ENCODE measurements around the gene SLC24A4.

The SLC24A4 gene

DNA sequence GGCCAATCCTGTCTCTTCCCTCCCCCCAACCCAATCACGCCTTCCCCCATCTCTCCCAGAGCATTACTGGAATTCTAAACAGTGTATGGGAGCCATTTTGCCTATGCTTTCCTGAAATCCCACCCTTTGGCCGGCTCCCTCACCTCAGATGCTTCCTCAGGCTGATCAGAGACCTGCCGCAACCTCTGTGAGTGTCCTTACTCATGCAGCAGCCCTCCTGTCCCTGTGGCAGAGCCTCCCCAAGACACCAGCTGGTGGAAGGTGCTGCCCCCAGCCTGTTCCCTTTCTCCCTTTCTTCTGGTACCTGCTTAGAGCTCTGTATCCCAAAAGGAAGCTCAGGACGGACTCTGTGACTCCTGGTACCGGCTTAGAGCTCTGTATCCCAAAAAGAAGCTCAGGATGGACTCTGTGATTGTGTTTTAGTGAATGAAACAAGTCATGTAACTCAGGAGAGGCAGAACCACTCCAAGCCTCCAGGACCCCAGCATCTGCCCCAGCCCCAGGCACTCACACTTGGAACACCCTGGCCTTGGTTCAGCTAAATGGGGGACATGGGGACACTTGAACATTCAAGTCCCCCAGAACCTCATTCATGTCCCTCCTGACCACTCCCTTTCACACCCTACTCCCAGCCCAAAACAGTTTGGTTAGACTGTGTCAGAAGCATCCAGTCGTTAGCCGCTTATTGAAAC lies 161.3 kb downstream of the SLC24A4 start:
- no peak for DNase-seq

DNA sequence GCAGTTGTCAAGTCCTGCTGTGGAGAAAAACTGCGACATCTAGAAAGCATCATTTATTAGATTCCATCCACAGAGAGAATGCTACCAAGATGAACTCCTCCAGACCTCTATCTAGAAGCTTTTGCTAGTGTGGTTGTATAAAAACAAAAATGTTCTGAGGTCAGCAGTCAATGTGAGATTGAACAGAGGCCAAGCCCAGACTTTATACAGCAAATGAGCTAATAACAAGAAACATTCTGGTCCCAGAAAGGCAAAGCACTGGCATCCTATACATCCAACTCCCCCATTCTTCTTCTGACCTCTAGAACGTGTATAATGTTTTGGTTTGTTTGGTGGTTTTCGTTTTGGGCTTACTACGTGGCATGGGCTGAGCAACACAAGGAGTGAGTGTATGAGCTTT lies 163.9 kb downstream of the SLC24A4 start:
- DNase-seq: no peak

DNA sequence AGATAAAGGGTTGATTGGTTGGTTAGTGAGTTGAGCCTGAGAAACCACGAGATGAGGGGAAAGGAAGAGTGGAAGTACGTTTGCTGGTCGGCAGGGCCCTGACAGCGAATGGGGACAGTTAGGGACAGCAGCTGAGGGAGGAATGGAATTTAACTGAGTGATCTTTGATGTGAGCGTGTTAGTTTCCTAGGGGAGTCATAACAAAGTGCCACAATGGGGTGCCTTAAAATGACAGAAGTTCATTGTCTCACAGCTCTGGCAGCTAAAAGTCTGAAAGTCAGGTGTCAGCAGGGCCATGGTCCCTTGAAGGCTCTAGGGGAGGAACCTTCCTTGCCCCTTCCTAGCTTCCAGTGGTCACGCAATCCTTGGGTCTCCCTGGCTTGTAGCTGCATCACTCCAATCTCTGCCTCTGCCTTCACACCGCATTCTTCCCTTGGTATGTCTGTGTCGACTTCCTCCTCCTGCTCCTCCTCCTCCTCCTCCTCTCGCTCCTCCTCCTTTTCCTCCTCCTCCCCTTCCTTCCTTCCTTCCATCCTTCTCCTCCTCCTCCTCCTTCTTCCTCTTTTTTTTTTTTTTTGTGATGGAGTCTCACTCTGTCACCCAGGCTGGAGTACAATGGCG lies 164.7 kb downstream of the SLC24A4 start:
- no peak for DNase-seq

DNA sequence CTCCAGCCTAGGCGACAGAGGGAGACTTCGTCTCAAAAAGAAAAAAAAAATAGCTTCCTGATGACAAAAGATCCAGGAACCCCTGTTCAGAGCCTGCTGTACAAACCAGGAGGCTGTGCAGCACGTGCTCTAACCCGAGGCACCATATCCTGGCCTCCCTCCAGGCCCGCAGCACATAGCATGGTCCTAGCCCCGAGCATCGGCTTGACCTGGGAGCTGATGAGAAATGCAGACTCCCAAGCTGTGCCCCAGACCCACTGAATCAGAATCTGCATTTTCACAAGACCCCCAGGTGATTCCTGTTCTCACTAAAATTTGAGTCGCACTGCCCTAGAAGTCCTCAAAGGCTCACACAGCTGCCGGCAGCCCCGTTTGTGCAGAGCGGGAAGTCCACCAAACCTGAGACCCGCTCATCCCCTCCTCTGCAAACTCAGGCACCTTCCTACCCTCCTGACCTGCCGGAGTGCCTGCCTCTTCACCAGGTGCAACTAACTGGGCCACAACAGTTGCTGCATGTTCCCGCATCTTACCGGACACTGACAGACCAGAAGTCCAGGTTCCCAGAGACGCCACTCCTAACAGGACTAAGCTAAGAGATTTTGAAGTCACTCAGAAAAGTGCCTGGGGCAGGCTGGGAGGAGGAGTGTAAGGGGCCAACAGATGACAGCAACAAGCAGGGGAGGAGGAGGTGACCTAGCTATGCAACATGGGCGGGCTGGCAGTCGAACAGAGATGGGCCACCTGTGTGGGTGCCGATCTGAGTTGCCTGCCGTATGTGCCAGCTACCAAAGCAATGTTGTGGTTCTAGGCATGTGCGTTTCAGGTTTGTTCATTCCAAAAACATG lies 166.7 kb downstream of the SLC24A4 start:
- no peak for DNase-seq

DNA sequence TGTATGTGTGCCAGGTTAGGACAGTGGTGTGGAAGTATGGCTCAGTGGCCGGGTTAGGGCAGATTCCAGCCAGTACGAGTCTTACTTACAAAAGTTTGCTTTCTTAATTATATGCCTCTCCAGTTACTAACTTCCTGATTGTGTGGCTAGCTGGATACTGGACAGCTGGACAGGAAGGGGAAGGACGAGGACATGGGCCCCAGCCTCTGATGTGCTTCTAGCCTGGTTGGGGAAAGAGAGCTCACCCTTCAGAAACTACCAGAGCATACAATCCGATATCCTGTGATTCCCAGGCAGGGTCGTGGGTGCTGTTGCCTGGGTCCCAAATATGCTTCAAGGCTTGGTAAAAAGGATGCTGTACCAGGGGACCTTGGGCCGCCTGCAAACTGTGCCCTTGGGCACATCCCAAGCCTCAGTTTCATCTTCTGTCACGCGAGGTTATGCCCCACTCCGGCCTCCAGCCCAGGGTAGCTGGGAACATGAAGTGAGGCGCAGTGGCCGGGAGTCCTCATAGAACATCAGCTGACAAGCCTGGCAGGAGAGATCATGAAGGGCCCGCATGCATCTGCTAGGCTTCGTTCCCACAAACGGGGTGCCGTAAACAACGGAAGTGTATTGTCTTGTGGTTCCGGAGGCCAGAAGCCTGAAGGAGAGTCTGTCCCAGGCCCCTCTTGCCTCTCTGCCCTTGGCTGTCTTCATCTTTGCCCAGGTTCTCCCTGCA lies 167.4 kb downstream of the SLC24A4 start:
- DNase-seq: no peak

DNA sequence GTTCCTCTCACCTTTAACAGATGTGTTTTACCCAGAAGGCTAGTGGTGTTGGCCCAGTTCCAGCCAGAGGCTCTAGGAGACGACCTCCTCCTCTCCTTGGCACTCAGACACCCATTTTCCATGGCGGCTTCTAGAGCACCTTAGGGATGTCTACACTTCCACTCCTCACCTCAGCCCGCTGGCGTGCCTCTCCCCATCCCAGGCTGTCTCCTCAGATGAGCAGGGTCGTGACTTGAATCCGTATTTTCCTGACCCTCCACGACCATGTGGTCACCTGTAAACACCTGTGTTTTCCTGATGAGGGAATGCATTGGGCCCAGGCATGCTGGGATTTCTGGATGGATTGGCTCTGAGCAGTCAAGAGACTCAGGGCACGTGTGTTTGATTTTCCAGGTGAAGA lies 168.8 kb downstream of the SLC24A4 start:
- no peak for DNase-seq

DNA sequence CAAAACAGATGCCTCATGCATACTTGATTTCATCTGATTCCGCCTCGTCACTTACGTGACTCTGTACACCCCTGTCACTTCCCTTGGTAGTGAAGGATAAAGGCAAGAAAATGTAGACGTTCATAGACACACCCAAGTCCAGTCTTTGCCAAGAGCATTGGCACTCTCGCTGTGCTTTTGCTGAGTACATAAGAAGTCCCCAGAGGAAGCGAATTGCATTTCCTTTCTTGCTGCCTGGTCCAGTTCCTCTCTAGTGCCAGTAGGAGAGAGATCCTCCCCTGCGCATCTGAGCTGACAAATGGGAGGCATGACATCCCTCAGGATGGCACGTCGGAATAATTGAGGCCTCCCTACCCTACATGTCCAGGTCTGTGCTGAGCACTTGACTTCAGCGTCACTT lies 169.3 kb downstream of the SLC24A4 start:
- DNase-seq: no peak

DNA sequence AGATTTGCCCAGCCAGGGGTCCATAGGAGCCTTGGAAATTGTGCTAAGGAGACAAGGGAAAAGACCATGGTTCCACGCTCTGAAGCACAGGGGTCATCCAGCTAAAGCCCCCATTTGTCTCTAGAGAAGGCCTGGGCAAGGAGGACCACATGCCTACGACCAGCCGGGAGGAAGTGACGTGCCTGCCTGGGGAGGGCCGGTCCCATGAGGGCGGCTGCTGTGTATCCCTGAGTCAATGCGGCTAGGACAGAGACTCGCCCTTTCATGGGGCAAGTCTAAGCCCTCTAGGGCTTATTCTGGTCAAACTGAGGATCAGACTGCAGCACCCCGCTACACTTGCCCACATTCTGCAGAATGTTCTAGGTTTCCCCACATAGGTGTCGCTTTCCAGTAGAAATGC lies 170.1 kb downstream of the SLC24A4 start:
- no peak for DNase-seq

DNA sequence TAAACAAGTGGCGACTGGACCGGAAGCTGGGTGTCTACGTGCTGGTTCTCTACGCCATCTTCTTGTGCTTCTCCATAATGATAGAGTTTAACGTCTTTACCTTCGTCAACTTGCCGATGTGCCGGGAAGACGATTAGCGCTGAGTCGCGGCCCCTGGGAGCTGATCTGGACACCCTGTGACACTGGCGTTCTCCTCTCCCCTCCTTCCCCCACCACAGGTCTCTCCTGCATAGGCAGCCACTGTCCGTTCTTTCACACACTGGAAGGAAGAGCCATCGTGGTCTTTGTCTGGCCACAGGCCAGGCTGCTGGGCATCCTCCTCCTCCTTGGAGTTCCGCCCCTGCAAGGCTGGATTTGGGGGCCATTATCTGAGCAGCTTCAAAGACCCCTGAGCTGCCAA lies 170.5 kb downstream of the SLC24A4 start:
- DNase-seq: no peak

DNA sequence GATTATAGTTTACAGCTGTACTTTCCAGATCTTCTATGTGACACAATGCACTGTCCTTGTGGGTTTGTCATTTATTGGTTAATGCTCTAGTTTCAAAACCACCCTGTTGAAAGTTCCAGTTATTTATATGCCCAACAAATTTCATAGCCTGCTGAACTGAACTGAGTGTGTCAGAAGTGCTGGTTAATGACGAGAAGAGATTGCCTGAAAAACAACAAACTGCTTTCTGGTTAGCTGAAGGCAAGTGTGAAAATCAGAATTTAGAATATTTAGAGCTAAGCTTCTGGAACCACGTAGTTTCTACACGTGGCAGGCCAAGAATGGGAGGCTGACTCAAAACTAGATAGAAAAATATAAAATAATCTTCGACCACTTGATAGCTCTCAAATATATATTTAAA lies 171.5 kb downstream of the SLC24A4 start:
- DNase-seq: no peak

DNA sequence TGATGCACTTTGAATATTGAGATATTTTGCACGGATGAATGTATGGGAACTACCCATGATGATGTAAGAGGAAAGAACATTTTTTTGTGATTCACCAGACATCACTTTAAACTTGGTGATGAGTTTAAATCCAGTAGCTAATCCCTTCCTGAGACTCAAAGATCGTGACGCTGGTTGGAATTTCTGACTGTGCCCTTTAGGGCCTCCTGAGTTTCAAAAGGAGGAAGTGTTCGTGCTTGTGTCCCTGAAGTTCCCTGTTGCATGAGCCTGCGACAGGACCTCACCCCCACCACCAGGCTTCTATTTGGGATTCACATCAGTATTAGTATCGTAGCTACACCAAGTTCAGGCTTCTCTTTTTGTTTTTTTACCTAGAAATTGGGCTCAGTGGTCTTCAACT lies 172.1 kb downstream of the SLC24A4 start:
- DNase-seq: no peak

DNA sequence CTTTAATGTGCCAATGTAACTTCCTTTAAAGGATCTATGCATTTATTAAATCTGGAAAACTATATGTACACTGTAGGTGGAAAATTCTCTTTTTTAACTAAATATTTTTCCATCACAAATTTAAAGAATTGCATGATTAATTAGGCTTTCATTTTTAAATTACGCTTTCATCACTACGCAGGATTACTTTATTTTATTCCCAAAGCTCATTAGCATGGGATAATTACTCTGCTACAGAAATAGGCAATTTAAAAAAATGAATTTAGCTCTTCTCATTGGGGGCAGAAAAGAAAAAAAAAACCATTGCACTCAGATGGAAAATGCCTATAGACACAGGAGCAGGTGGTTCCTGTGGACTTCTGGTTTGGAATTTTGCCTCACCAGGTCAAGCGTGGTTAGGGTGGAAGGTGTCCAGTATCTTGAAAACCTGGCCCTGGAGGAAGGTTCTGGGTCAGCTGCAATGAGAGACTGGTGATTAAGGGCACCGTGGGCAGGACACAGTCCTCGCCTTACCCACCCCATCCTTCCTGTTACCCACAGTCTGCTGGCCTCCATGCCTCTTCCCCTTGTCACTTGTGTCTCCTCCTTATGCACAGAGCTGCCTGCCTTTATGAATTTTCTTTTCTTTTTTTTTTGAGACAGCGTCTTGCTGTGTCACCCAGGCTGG lies 173.4 kb downstream of the SLC24A4 start:
- no peak for DNase-seq

DNA sequence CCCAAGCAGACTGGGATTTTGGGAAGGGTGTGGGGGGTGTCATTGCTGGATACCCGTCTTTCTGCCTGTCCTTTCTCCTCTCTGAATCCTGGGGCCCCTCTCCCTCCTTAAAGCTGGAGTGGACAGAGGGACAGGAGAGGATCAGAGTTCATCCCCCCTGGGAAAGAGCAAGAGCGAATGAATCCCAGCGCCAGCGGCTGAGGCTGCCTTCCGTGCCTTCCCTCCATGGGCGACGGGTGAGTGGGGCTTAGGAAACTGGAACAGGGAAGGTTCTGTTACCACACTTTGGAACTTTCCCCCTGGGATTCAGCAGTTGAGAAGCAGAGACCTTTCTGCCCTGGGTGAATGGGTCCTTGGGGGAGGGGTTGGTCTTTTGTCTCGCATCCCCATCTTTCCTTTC lies 174.4 kb downstream of the SLC24A4 start:
- DNase-seq: no peak

DNA sequence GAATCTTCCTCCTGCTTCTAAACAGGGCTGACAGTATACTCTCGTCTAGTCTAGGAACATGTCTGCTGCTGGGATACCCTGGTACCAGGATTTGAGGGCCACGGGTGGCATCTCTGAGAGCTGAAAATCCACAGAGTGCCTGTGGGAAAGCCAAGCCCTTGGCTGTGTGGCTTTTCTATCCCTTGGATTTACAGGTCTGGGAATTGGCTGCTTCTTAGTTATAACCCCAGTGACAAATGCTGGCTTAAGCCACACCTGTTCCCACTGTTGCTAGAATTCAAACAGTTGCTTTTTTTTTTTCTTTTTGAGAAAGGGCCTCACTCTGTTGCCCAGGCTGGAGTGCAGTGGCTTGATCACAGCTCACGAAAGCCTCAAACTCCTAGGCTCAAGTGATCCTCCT lies 176.3 kb downstream of the SLC24A4 start:
- no peak for DNase-seq

DNA sequence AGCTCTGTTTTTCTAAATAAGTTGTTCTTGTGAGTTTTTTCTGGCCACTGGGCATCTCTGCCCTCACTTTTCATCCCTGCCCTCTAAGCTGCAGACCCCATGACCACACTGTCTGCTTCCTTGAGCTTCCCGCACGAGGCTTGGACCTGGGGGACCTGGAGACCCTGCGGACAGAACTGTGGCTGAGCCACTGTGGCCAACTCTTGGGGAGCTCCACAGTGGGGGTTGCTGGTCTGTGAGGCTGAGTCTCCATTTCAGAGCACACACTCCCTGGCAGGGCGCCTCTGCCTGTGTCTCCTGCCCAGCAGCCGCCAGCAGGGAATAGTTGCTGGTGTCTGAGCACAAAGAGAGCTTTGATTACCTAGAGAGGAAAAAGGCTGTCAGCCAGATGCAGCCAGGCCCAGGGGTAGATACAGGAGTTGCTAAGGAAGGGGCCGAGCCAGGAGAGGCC lies 177.6 kb downstream of the SLC24A4 start:
- DNase-seq: no peak

DNA sequence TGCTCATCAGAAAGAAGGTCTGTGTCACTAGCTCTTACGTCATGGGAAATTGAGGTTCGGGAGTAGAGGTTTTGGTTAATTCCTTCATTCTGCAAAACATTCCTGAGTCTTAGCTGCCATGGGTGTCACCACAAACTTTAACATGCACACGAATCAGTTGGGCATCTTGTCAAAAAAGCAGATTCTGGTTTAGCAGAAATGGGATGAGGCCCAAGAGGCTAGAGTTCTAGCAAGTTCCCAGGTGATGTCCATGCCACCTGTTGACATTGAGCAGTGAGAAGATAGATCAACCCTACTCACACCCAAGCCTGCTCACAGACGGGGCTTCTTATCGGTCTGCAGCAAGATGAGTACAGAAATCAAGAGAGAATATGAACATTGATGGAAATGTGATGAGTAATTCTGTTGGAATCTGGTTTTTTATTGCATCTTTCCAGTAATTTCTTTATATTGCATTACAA lies 179.0 kb downstream of the SLC24A4 start:
- DNase-seq: no peak

DNA sequence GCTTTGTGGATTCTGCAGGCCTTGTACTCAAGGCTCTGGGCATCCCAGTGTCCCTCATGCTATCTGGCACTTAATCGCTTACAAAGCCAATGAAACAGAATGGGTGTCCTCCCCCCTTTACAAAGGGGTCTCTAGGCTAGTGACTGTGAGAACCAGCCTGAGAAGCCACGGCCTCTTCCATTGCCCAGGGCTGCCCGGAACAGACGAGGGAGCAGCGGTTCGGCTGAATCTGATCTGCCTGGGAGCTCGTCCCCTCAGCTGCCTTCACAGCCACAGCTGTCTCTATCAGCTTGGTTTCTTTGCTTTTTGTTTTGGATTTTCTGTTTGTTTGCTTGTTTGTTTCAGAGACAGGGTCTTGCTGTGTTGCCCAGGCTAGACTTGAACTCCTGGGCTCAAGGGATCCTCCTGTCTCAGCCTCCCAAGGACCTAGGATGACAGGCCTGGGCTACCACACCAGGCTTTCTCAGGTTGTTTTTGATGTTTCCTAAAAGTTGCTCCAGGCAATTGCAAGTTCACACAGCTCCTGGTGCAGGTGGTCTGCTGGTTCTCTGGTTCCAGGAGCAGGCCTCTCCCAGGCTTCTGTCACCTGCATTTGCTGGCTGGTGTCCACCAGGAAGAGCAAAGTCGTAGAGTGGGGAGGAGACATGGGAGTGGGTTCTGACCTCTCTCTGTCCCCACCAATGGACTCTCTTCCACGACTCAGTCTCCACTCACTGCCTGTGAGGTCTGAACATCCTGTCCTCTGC lies 179.7 kb downstream of the SLC24A4 start:
- DNase-seq: no peak

DNA sequence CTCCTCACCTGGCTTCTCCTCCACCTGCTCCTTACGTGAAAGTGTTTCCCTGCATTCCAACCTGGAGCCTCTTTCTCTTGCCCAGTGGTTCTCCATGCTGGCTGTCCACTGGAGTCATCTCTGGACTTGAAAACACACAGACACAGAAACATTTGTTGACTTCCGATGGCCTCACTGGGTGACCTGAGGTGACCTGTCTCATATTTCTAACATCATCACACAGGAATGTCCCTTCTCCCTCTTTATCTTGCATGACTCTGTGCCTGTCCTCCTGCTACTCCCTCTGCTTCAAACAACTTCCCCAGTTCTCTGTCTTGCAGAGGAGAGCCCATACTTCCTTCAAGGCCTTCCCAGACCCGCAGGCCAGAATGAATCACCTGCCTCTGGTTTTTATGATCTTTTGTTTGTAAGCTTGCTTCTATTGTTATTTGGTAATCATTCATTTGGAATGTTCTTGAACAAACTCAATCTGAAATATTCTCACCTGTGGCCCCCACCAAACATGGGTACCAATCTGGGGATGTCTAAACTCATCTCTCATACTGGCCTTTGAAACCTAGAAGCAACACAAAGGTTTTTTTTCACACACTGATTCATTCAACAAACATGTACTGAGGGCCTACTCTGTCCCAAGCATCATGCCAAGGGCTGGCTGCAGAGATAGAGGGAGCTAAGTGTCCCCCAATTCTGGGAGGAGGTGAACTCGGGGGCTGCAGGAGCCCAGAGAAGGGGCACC lies 181.0 kb downstream of the SLC24A4 start:
- DNase-seq: no peak

DNA sequence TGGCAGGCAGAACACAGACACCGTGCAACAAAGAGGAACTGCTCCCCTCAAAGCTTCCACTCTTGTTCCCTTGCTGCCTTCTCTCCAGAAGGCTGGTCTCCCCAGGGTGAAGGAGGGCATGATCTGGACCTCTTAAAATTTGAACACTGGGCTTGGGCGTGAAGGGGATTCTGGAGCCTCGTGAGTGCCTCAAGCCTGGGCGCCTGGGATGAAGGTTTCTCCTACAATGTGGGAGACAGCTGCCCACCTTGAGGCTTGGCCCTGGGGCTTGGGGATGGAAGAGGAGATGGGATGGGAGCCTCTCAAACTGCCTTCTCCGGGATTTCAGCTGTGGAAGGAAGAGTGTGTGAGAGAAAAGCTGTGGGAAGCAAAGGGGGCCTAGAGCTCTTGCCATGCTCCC lies 182.9 kb downstream of the SLC24A4 start:
- no peak for DNase-seq

DNA sequence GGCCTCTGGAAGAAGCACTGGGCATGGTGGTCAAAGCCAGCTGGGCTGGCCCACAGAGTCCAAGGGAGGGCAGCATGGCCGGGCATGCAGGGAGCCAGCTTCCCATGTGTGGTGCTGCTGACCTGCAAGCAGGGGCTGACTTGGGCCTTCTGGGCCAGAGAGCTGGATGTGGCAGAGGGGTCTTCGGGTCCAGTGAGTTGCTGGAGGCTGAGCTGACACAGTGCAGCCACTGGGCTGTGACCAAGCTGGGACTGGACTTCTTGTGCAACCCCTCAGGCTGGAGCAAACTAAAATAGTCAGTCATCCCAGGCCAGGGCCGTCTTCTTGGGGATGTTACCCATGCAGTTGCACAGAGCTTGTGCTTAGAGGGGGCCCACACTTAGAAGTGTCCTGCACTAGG lies 183.3 kb downstream of the SLC24A4 start:
- no peak for DNase-seq

DNA sequence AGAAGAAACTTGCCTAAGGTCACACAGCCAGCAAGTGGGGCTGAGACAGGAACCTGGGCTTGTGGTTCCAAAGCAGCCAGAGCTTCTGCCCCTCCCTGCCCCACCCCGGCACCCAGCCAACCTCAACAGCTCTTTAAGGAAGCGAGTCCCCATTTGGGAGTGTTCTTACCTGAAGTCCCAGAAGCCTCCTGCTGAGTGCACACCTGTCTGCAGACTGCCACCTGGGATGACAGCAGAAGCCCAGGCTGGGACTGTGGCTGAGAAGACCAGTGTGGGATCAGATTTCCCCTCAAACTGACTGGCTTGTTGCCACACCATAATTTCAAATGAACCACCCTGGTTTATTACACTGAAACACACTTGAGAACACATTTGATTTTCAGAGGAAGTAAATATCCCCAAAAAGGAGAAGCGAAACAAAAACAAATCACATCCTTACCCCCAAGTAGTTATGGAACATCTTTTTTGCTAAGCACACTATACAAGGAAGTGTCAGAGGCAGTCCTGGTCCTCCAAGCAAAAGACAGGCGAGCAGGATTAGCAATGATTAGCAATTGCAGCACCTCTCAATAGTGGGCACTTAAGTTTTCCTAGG lies 184.3 kb downstream of the SLC24A4 start:
- peak; percentile 97 for DNase-seq

Data from NCI-H2171 (cell line).